IPS DF 4.7 (cell line): ENCODE results near the gene LEKR1.
"Not testable (repeated sequence)": the region's sequence is repeated elsewhere in the genome, so short reads cannot be mapped to it uniquely, and the experiment has no call there.

Source experiments
- DNase-seq: peaks from one replicate; pipeline ENCODE4 v3.0.0-alpha.2; 2013; ENCODE audit warnings: low spot score; ENCODE audit errors: extremely low read depth

The LEKR1 gene

GRCh38 chr3:156902916-156903315 is 76.8 kb downstream of the LEKR1 start:
- DNase-seq: no peak

GRCh38 chr3:156906275-156906674 is 80.1 kb downstream of the LEKR1 start:
- no peak for DNase-seq

GRCh38 chr3:156908398-156908797 is 82.2 kb downstream of the LEKR1 start:
- no peak for DNase-seq

- DNase-seq: no peak
These were observed 83.9 kb downstream of the LEKR1 start for GRCh38 chr3:156910022-156910421.

- DNase-seq: not testable (repeated sequence)
These were observed 84.7 kb downstream of the LEKR1 start for GRCh38 chr3:156910831-156911230.

GRCh38 chr3:156914300-156914699 is 88.1 kb downstream of the LEKR1 start:
- DNase-seq: not testable (repeated sequence)

GRCh38 chr3:156915372-156915771 is 89.2 kb downstream of the LEKR1 start:
- no peak for DNase-seq

GRCh38 chr3:156918746-156919145 is 92.6 kb downstream of the LEKR1 start:
- DNase-seq: no peak

GRCh38 chr3:156919818-156920217 is 93.7 kb downstream of the LEKR1 start:
- DNase-seq: no peak

GRCh38 chr3:156920399-156920798 is 94.2 kb downstream of the LEKR1 start:
- no peak for DNase-seq

GRCh38 chr3:156923349-156923748 is 97.2 kb downstream of the LEKR1 start:
- no peak for DNase-seq

GRCh38 chr3:156938724-156939123 is 112.6 kb downstream of the LEKR1 start:
- DNase-seq: no peak

- DNase-seq: no peak
These were observed 113.2 kb downstream of the LEKR1 start for GRCh38 chr3:156939315-156939714.

- no peak for DNase-seq
These were observed 115.2 kb downstream of the LEKR1 start for GRCh38 chr3:156941311-156941710.

- no peak for DNase-seq
These were observed 122.5 kb downstream of the LEKR1 start for GRCh38 chr3:156948402-156949210.

- DNase-seq: no peak
These were observed 125.9 kb downstream of the LEKR1 start for GRCh38 chr3:156952011-156952410.

GRCh38 chr3:156957715-156958114 is 131.6 kb downstream of the LEKR1 start:
- no peak for DNase-seq

GRCh38 chr3:156963096-156963495 is 136.9 kb downstream of the LEKR1 start:
- DNase-seq: no peak

GRCh38 chr3:156964577-156964976 is 138.4 kb downstream of the LEKR1 start:
- DNase-seq: no peak

- DNase-seq: not testable (repeated sequence)
These were observed 140.2 kb downstream of the LEKR1 start for GRCh38 chr3:156966349-156966748.

GRCh38 chr3:156973954-156974353 is 147.8 kb downstream of the LEKR1 start:
- no peak for DNase-seq

GRCh38 chr3:156974931-156975330 is 148.8 kb downstream of the LEKR1 start:
- DNase-seq: no peak

- DNase-seq: no peak
These were observed 149.6 kb downstream of the LEKR1 start for GRCh38 chr3:156975721-156976120.
